GM21515 (cell line): Measurements from ENCODE around the gene UBE2Q1.
"Not testable (repeated sequence)": the region's sequence is repeated elsewhere in the genome, so short reads cannot be mapped to it uniquely, and the experiment has no call there.

Experiments used
- ATAC-seq: cut with Tn5 transposase; IDR thresholded peaks from one replicate; pipeline ENCODE4 v1.9.1; 2021; ENCODE audit not compliant: unreplicated experiment

UBE2Q1 gene

GRCh38 chr1:154551474-154551873, 7.0 kb downstream of the UBE2Q1 start:
- no peak for ATAC-seq

GRCh38 chr1:154550657-154551056, 7.8 kb downstream of the UBE2Q1 start:
- no peak for ATAC-seq

- ATAC-seq = no peak
Measured at GRCh38 chr1:154550070-154550469, 8.4 kb downstream of the UBE2Q1 start.

- no peak for ATAC-seq
Measured at GRCh38 chr1:154549202-154549770, 9.2 kb downstream of the UBE2Q1 start.

GRCh38 chr1:154548028-154548427, 10.4 kb downstream of the UBE2Q1 start:
- no peak for ATAC-seq

GRCh38 chr1:154547105-154547732, 11.2 kb downstream of the UBE2Q1 start:
- no peak for ATAC-seq

- ATAC-seq = no peak
Measured at GRCh38 chr1:154546264-154547063, 12.0 kb downstream of the UBE2Q1 start.

- ATAC-seq = no peak
Measured at GRCh38 chr1:154541231-154541630, 17.2 kb downstream of the UBE2Q1 start.

GRCh38 chr1:154539486-154540483, 18.7 kb downstream of the UBE2Q1 start:
- no peak for ATAC-seq

- ATAC-seq = no peak
Measured at GRCh38 chr1:154536570-154536969, 21.9 kb downstream of the UBE2Q1 start.

GRCh38 chr1:154533952-154534844, 24.3 kb downstream of the UBE2Q1 start:
- no peak for ATAC-seq

GRCh38 chr1:154531950-154532349, 26.5 kb downstream of the UBE2Q1 start:
- not testable (repeated sequence) for ATAC-seq

- no peak for ATAC-seq
Measured at GRCh38 chr1:154529308-154529707, 29.2 kb downstream of the UBE2Q1 start.

GRCh38 chr1:154527192-154527591, 31.3 kb downstream of the UBE2Q1 start:
- no peak for ATAC-seq

GRCh38 chr1:154524881-154525280, 33.6 kb downstream of the UBE2Q1 start:
- ATAC-seq = no peak

GRCh38 chr1:154521695-154522094, 36.8 kb downstream of the UBE2Q1 start:
- no peak for ATAC-seq

GRCh38 chr1:154520333-154520732, 38.1 kb downstream of the UBE2Q1 start:
- no peak for ATAC-seq

- ATAC-seq = no peak
Measured at GRCh38 chr1:154519591-154519991, 38.9 kb downstream of the UBE2Q1 start.

- ATAC-seq = no peak
Measured at GRCh38 chr1:154517661-154518060, 40.8 kb downstream of the UBE2Q1 start.

GRCh38 chr1:154514066-154514553, 44.4 kb downstream of the UBE2Q1 start:
- ATAC-seq = no peak
